Ishikawa (cell line): ENCODE results near the gene CDKN1A.
A peak's percentile ranks its signal among the peaks of the same experiment; 100 is the strongest.

ENCODE experiments used
- CEBPB ChIP-seq: IDR thresholded peaks from 2 replicates; pipeline ENCODE4 v1.6.1; 2012
- CREB1 ChIP-seq: IDR thresholded peaks from 2 replicates; pipeline ENCODE4 v1.6.1; 2012; ENCODE audit warnings: low read depth
- EGR1 ChIP-seq: IDR thresholded peaks from 2 replicates; pipeline ENCODE4 v1.6.1; 2012
- EP300 ChIP-seq: IDR thresholded peaks from 2 replicates; pipeline ENCODE4 v1.6.1; 2012; ENCODE audit warnings: borderline replicate concordance
- FOXM1 ChIP-seq: IDR thresholded peaks from 2 replicates; pipeline ENCODE4 v1.6.1; 2012; ENCODE audit warnings: low read depth, borderline replicate concordance
- MAX ChIP-seq: IDR thresholded peaks from 2 replicates; pipeline ENCODE4 v1.6.1; 2012
- NFIC ChIP-seq: IDR thresholded peaks from 2 replicates; pipeline ENCODE4 v1.6.1; 2012
- RAD21 ChIP-seq: IDR thresholded peaks from 2 replicates; pipeline ENCODE4 v1.6.1; 2012; ENCODE audit warnings: low read depth
- REST ChIP-seq: IDR thresholded peaks from 2 replicates; pipeline ENCODE4 v1.6.1; 2012; ENCODE audit warnings: low read depth, mild to moderate bottlenecking
- TAF1 ChIP-seq: IDR thresholded peaks from 2 replicates; pipeline ENCODE4 v1.6.1; 2012; ENCODE audit warnings: low read depth, mild to moderate bottlenecking
- TCF12 ChIP-seq: IDR thresholded peaks from 2 replicates; pipeline ENCODE4 v1.6.1; 2012; ENCODE audit warnings: low read depth
- TEAD4 ChIP-seq: IDR thresholded peaks from 2 replicates; pipeline ENCODE4 v1.6.1; 2012
- USF1 ChIP-seq: IDR thresholded peaks from 2 replicates; pipeline ENCODE4 v1.6.1; 2012
- YY1 ChIP-seq: IDR thresholded peaks from 2 replicates; pipeline ENCODE4 v1.6.1; 2012; ENCODE audit warnings: low read depth
- ZBTB7A ChIP-seq: IDR thresholded peaks from 2 replicates; pipeline ENCODE4 v1.6.1; 2012; ENCODE audit warnings: low read depth

The CDKN1A gene

GRCh38 chr6:36721369-36722140 lies 43.0 kb downstream of the CDKN1A start:
- TF ChIP-seq MAX (no peak), NFIC (peak; percentile 35; the same call in 1 of the 2 replicates), CEBPB (no peak)

GRCh38 chr6:36722365-36722764 lies 43.9 kb downstream of the CDKN1A start:
- TF ChIP-seq YY1 (no peak), TAF1 (no peak), FOXM1 (no peak), TEAD4 (no peak), USF1 (no peak), EP300 (no peak), EGR1 (no peak), NFIC (no peak), MAX (no peak), RAD21 (no peak), REST (no peak), CREB1 (no peak), ZBTB7A (no peak), CEBPB (no peak), TCF12 (no peak)

GRCh38 chr6:36722879-36723278 lies 44.4 kb downstream of the CDKN1A start:
- no peak for TF ChIP-seq CREB1
- TF ChIP-seq TCF12 = no peak
- no peak for TF ChIP-seq NFIC
- TF ChIP-seq EP300 = no peak
- no peak for TF ChIP-seq MAX
- no peak for TF ChIP-seq YY1
- TF ChIP-seq USF1 = no peak
- TF ChIP-seq FOXM1 = no peak
- TF ChIP-seq REST = no peak
- no peak for TF ChIP-seq TEAD4
- TF ChIP-seq RAD21 = no peak
- no peak for TF ChIP-seq EGR1
- no peak for TF ChIP-seq ZBTB7A
- TF ChIP-seq TAF1 = no peak
- no peak for TF ChIP-seq CEBPB

GRCh38 chr6:36724514-36725390 lies 46.2 kb downstream of the CDKN1A start:
- TF ChIP-seq EGR1 = no peak
- peak; percentile 89 for TF ChIP-seq RAD21

GRCh38 chr6:36725581-36725980 lies 47.1 kb downstream of the CDKN1A start:
- TF ChIP-seq CEBPB (no peak), TAF1 (no peak), REST (no peak), MAX (no peak), TEAD4 (no peak), NFIC (no peak), TCF12 (no peak), USF1 (no peak), EP300 (no peak), EGR1 (no peak), YY1 (no peak)
